H1 (cell line): ENCODE results near the gene SLC7A9.
A peak's percentile ranks its signal among the peaks of the same experiment; 100 is the strongest.

Source experiments
- EP300 ChIP-seq, 2 experiments: IDR thresholded peaks; 1 replicate in 1 of 2; 2 replicates in 1 of 2; pipeline ENCODE4 v1.6.1; 2011 to 2012; ENCODE audit warnings: low read depth in 2 of 2, low read length in 2 of 2, mild to moderate bottlenecking in 2 of 2, borderline replicate concordance in 1 of 2, inconsistent platforms in 1 of 2, moderate library complexity in 1 of 2
- POLR2A ChIP-seq, 2 experiments: IDR thresholded peaks; 1 replicate in 1 of 2; 2 replicates in 1 of 2; pipeline ENCODE4 v1.6.1; 2011; ENCODE audit warnings: low read depth in 2 of 2, low read length in 2 of 2, mild to moderate bottlenecking in 2 of 2; ENCODE audit errors: control extremely low read depth in 1 of 2
- POLR2AphosphoS5 ChIP-seq: IDR thresholded peaks from 2 replicates; pipeline ENCODE4 v1.6.1; 2011; ENCODE audit warnings: low read depth, low read length
- RNF2 ChIP-seq: fragments of 200-900, 300-1000 bp; sonication (generic); IDR thresholded peaks from 2 replicates; pipeline ENCODE4 v1.7.1; 2016; ENCODE audit warnings: borderline replicate concordance, low read depth, mild to moderate bottlenecking, antibody characterized with exemption, low read length; ENCODE audit not compliant: poor library complexity, severe bottlenecking; ENCODE audit errors: missing control alignments
- SP1 ChIP-seq: IDR thresholded peaks from 2 replicates; pipeline ENCODE4 v1.6.1; 2011; ENCODE audit warnings: low read depth, low read length
- SP4 ChIP-seq: IDR thresholded peaks from 2 replicates; pipeline ENCODE4 v1.6.1; 2012; ENCODE audit warnings: low read length, inconsistent platforms
- TAF1 ChIP-seq: IDR thresholded peaks from 2 replicates; pipeline ENCODE4 v1.6.1; 2011; ENCODE audit warnings: mild to moderate bottlenecking, low read depth, low read length
- YY1 ChIP-seq: IDR thresholded peaks from 2 replicates; pipeline ENCODE4 v1.6.1; 2011; ENCODE audit warnings: low read depth, mild to moderate bottlenecking, low read length
- TF ChIP-seq, protein P1 (sequence below), 3 experiments: IDR thresholded peaks; 1 replicate in 2 of 3; 2 replicates in 1 of 3; pipeline versions ENCODE4 v1.5.1 to v1.6.1; 2011; ENCODE audit warnings: low read length in 3 of 3, mild to moderate bottlenecking in 3 of 3, inconsistent platforms in 2 of 3, low read depth in 1 of 3, moderate library complexity in 1 of 3; ENCODE audit not compliant: insufficient read depth in 1 of 3; ENCODE audit errors: control extremely low read depth in 1 of 3
- TF ChIP-seq, protein P2 (sequence below): IDR thresholded peaks from 2 replicates; pipeline ENCODE4 v1.6.1; 2012; ENCODE audit warnings: inconsistent platforms

DNA sequence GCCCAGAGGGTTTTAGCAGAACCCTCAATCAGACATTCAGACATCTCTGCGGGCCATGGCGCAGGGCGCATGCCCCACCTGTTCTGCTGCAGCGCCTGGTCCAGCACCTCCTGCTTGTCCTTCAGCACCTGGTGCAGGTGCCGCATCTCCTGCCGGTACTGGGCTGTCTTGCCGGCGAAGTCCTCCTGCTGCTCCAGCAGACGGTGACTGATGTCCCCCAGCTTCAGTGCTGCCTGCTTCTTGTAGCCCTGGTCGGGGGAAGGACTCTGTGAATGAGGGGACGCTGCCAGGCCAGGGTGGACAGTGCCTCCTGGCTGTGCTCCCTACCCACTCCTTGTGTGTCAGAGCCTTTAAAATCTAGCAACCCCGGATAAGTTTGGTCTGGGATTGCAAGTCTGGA lies 12.2 kb upstream of the SLC7A9 start:
- TF ChIP-seq RNF2 = no peak
- TF ChIP-seq POLR2A (IDR thresholded peaks at IDR 0.05; ENCODE audit: control extremely low read depth in 1 of 2, low read depth in 2 of 2, low read length in 2 of 2) = no peak
- TF ChIP-seq YY1 = no peak
- TF ChIP-seq, protein P1, sequence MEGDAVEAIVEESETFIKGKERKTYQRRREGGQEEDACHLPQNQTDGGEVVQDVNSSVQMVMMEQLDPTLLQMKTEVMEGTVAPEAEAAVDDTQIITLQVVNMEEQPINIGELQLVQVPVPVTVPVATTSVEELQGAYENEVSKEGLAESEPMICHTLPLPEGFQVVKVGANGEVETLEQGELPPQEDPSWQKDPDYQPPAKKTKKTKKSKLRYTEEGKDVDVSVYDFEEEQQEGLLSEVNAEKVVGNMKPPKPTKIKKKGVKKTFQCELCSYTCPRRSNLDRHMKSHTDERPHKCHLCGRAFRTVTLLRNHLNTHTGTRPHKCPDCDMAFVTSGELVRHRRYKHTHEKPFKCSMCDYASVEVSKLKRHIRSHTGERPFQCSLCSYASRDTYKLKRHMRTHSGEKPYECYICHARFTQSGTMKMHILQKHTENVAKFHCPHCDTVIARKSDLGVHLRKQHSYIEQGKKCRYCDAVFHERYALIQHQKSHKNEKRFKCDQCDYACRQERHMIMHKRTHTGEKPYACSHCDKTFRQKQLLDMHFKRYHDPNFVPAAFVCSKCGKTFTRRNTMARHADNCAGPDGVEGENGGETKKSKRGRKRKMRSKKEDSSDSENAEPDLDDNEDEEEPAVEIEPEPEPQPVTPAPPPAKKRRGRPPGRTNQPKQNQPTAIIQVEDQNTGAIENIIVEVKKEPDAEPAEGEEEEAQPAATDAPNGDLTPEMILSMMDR (IDR thresholded peaks at IDR 0.05; ENCODE audit: control extremely low read depth in 1 of 3, insufficient read depth in 1 of 3, low read depth in 1 of 3, low read length in 3 of 3) = peak in 2 of 3 experiments; percentile 23 to 32; a peak in 2 of 4 replicates
- no peak for TF ChIP-seq SP1
- TF ChIP-seq, protein P2, sequence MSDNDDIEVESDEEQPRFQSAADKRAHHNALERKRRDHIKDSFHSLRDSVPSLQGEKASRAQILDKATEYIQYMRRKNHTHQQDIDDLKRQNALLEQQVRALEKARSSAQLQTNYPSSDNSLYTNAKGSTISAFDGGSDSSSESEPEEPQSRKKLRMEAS = no peak
- TF ChIP-seq TAF1 = no peak
- TF ChIP-seq EP300 (IDR thresholded peaks at IDR 0.05; ENCODE audit: borderline replicate concordance in 1 of 2, low read depth in 2 of 2, low read length in 2 of 2) = no peak
- no peak for TF ChIP-seq SP4
- no peak for TF ChIP-seq POLR2AphosphoS5
